Measurements from ENCODE around the gene NAT14. TPM values are rescaled to one million over a fixed set of nuclear protein-coding genes. Genes with fewer than 3 reads are reported as not detected.
"Not testable (repeated sequence)": the region's sequence is repeated elsewhere in the genome, so short reads cannot be mapped to it uniquely, and the experiment has no call there.

The NAT14 gene
- total RNA-seq, 2 experiments from 2014 or later: 11.7 TPM

DNA sequence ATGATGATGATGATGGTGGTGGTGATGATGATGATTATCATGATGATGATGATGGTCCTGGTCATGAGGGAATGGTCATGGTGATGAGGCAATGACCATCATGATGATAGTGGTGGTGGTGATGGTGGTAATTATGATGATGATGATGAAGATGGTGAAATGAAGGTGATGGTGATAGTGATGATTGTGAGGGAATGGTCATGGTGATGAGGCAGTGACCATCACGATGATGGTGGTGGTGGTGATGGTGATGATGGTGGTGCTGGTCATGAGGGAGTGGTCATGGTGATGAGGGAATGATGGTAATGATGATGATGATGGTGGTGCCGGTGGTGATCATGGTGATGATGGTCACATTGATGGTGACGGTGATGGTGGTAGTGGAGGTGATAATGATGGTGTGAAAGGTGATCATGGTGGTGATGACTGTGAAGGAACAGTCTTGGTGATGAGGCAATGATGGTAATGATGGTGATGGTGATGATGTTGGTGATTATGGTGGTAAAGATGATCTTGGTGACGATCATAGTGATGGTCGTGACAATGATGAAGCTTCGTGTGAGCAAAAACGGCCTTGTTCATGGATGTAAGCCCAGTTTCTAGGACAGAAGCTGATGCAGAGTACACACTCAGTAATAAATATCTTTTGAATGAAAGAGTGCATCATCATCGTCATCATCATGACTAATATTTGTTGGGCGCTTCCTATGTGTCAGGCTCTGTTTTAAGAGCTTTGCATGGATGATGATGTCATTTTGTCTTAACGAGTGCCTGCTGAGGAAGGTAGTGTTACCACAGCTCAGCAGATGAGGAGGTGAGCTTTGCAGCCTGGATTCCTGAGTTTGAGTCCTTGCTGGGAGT lies 34.7 kb downstream of the NAT14 start:
- Mint-ChIP-seq H3K9me3 (no peaks in the 10 kb centered on the region), H3K4me3 (no peak overlapping the region), H3K27ac (no peak overlapping the region), H3K4me1 (peaks cover 3% of the 10 kb centered on the region), H3K27me3 (no peaks in the 10 kb centered on the region), H3K36me3 (ENCODE audit: low read depth) (no peaks in the 10 kb centered on the region)
- CTCF ChIA-PET: interaction anchor here (1.0 kb wide), 1 partner anchor 98 kb away, joined by 4 read pairs; no protein-coding TSS in a partner anchor
- no peak for DNase-seq
- POLR2A ChIA-PET: no interaction called here

DNA sequence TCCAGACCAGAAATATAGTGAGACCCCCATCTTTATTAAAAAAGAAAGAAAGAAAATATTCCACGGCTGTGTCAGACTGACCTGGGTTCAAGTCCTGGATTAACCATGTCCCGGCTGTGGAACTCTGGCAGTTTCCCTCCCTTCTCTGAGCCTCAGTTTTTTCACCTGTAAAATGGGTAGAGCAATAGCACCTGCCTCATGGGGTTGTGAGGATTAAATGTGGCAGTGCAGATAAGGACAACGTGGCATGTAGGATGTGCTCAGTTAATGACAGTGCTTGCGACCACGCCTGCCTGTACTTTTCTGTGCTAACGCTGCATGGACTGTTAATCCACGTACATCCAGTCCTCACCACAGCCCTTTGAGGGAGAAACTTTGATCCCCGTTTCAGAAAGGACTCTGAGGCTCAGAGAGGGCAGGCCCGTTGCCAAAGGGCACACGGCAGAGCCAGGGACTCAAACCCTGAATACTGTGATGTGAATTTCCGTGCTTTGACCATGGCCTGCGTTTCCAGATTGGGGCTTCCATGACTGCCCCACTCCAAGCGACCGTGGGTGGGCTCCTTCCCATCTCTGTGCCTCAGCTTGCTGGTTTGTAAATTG lies 35.8 kb downstream of the NAT14 start:
- no peak for DNase-seq
- ChIA-PET CTCF (no interaction called here), POLR2A (no interaction called here)
- Mint-ChIP-seq H3K9me3 (no peaks in the 10 kb centered on the region), H3K27me3 (no peaks in the 10 kb centered on the region), H3K36me3 (ENCODE audit: low read depth) (no peaks in the 10 kb centered on the region), H3K4me3 (no peak overlapping the region), H3K27ac (no peak overlapping the region), H3K4me1 (peaks cover 3% of the 10 kb centered on the region)

DNA sequence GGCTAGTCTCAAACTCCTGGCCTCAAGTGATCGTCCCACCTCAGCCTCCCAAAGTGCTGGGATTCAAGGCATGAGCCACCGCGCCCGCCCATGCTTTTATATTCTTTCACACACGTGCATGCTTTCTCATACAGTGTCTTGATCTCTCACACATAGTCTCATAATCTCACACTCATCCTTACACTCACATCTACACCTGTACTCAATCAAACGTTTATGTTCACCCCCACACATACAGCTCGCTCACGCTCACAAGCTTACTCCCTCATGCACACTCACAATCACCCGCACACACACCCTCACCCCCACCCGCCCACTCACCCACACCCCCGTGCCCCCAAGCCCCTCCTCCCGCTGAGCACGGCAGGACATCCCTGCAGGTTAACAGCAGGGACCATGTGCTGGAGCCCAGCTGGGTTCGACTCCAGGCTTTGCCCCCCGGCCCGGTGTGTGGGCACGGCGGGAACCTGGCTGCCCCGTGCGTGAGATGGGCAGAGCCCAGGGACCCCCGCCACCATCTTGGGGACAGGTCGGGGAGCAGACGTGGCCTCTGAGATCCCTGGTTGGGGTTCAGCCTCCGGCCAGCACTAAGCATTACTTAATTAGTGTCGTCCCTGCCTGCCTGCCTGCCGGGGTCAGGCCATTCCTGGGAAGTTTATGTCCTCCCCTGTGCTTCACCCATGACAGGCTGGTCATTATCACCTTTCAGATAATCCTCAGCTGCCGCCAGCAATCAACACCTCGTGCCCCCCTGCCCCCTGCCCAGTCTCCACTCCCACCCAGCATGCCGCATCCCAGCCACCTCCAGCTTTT lies 40.5 kb downstream of the NAT14 start:
- no peaks in the 10 kb centered on the region for H3K4me1 Mint-ChIP-seq
- CTCF ChIA-PET: interaction anchor here (1.5 kb wide), 1 partner anchor 14 kb away, joined by 3 read pairs; no protein-coding TSS in a partner anchor
- no peak for DNase-seq
- H3K4me3 Mint-ChIP-seq: no peak overlapping the region
- H3K27ac Mint-ChIP-seq: no peak overlapping the region
- H3K36me3 Mint-ChIP-seq (ENCODE audit: low read depth): no peaks in the 10 kb centered on the region
- H3K27me3 Mint-ChIP-seq: no peaks in the 10 kb centered on the region
- POLR2A ChIA-PET: no interaction called here
- no peaks in the 10 kb centered on the region for H3K9me3 Mint-ChIP-seq

DNA sequence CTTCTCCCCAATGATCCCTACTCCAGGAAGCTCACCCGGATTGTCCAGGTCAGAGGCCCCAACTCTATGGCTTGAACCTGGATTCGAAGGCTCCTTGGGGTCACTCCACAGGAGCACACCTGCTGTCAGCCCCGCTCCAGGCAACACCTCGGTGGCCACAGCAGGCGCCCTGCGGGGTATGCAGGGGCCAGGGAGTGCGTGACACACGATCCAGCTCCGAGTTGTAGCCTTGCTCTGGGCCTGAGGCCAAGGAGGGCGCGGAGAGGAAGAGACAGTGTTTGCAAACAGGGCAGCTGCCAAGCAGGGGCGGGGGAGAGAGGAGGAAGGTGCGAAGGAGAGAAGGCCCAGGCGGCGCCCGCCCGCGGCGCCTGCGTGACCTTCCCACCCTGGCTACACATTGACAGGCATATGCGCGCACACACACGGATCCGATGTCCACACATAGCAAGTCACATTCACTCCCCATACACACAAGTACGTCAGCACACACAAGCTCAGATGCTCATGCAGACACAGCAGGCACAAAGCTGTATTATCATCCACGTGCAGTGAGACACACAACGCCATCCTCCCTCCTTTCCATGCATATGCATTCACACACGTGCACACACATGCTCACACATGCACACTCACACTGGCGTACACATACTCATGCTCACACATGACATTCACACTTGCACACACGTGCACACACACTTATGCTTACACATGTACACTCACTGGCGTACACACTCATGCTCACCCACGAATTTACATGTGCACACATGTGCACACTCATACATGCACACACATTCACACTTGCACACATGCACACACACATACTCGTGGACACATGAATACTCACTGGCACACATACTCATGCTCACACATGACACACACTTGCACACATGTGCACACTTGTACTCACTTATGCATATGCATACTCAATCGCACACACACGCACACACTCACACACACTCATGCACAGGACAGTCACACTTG lies 41.5 kb downstream of the NAT14 start:
- DNase-seq: no peak
- no peaks in the 10 kb centered on the region for H3K36me3 Mint-ChIP-seq (ENCODE audit: low read depth)
- H3K27ac Mint-ChIP-seq: no peak overlapping the region
- no peak overlapping the region for H3K4me3 Mint-ChIP-seq
- H3K4me1 Mint-ChIP-seq: no peaks in the 10 kb centered on the region
- H3K27me3 Mint-ChIP-seq: no peaks in the 10 kb centered on the region
- CTCF ChIA-PET: interaction anchor here (1.5 kb wide), 1 partner anchor 15 kb away, joined by 3 read pairs; no protein-coding TSS in a partner anchor
- POLR2A ChIA-PET: no interaction called here
- no peaks in the 10 kb centered on the region for H3K9me3 Mint-ChIP-seq

DNA sequence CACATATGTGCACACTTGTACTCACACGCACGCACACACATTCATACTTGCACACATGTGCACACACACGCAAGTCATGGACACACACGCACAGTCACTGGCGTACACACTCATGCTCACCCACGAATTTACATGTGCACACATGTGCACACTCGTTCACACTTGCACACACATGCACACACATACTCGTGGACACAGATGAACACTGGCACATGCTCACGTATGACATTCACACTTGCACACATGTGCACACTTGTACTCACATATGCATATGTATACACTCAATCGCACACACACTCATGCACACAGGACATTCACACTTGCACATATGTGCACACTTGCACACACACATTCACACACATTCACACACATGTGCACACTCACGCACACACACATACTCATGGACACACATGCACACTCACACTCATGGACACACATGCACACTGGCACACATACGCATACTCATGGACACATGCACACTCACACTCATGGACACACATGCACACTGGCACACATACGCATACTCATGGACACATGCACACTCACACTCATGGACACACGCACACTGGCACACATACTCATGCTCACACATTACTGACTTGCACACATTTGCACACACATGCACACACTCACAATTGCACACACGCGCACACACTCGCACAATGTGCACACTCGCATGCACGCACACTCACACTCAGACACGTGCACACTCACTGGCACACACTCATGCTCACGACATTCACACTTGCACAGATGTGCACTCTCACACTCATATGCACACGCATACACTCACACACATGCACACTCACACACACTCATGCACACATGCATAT lies 42.4 kb downstream of the NAT14 start:
- Mint-ChIP-seq H3K27me3 (no peaks in the 10 kb centered on the region), H3K9me3 (no peaks in the 10 kb centered on the region), H3K4me1 (no peaks in the 10 kb centered on the region), H3K27ac (no peak overlapping the region), H3K4me3 (no peak overlapping the region), H3K36me3 (ENCODE audit: low read depth) (no peaks in the 10 kb centered on the region)
- ChIA-PET CTCF (no interaction called here), POLR2A (no interaction called here)
- no peak for DNase-seq

DNA sequence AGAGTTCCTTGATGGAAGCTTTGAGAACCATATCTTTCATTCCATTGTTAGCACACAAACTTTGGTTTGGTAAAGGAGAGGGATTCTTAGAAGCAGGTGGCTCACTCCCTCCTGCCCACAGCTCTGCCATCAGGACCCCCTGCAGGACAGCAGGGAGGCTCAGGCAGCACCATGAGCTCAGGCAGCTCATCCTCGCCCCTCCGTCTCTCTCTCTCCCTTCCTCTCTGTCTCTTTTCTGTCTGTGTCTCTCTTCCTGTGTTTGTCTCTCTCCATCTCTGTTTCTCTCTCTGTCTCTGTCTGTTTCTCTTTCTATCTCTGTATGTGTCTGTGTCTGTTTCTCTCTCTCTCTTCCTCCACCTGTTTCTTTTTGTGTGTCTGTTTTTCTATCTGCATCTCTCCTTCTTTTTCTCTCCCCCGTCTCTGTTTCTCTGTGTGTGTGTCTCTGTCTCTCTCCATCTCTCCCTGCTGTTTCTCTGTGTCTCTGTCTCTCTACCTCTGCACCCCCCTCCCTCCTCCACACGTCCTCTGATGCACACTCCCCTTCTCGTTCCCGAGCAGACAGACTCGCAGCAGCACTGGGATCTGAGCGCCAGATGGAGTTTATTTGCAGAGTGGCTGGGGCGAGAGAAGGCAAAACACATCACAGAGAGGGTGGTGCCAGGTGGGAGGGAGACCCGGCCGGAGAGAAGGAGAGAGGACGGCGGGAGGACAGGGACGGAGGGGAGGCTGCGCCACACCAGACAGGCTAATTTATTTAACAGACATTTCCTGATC lies 43.2 kb downstream of the NAT14 start:
- H3K27ac Mint-ChIP-seq: no peak overlapping the region
- ChIA-PET CTCF (interaction anchor here (1.3 kb wide), 1 partner anchor 104 kb away, joined by 4 read pairs; no protein-coding TSS in a partner anchor), POLR2A (no interaction called here)
- no peak overlapping the region for H3K4me3 Mint-ChIP-seq
- H3K27me3 Mint-ChIP-seq: no peaks in the 10 kb centered on the region
- DNase-seq: no peak
- H3K9me3 Mint-ChIP-seq: no peaks in the 10 kb centered on the region
- H3K4me1 Mint-ChIP-seq: no peaks in the 10 kb centered on the region
- no peaks in the 10 kb centered on the region for H3K36me3 Mint-ChIP-seq (ENCODE audit: low read depth)

DNA sequence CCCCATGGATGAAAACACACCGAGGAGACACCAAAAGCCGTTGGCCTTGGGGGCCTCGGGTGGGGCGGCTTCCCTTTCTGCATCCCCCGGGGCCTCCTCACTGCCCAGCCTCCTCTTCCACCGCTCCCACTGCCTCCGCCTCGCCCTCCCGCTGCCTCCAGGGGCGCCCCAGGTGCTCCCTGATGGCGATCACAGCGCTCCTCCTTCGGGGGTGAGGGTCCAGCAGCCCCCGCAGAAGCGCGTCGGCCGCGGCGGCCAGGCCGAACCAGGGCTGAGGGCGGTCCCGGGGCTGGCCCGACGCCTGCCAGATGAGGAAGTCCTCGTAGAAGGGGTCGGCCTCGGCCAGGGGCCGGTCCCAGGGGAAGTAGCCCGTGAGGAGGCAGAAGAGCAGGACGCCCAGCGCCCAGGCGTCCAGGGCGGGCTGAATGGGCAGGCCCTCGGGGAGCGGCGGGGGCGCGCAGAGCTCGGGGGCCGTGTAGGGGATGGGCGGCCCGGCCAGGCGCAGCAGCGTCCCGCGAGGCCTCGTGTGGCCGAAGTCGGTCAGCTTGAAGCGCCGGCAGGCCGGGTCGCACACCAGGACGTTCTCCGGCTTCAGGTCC lies 44.7 kb downstream of the NAT14 start:
- Mint-ChIP-seq H3K27ac (no peak overlapping the region), H3K27me3 (no peaks in the 10 kb centered on the region)
- CTCF ChIA-PET: interaction anchor here (1.3 kb wide), 1 partner anchor 103 kb away, joined by 4 read pairs; no protein-coding TSS in a partner anchor

DNA sequence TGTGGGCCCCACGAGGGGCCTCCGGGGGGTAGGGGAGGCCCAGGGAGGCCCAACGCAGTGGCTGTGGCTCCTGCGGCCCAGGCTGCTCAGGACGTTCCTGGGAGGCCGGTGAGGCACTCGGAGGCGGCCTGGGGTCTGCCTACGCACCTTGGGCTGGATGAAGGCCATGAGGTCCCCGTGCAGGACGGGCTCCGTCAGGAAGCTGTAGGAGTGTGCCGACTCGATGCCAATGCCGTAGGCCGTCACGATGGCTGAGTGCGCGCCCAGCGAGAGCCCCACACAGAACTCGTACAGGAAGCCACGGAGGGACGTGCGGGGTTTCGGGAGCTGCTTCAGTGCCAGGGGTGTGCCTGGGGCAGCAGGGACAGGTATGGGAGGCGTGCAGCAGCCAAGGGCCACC lies 46.0 kb downstream of the NAT14 start:
- CTCF ChIA-PET: no interaction called here
- no peak overlapping the region for H3K27ac Mint-ChIP-seq
- no peak for DNase-seq
- H3K9me3 Mint-ChIP-seq: no peaks in the 10 kb centered on the region
- POLR2A ChIA-PET: no interaction called here
- H3K27me3 Mint-ChIP-seq: no peaks in the 10 kb centered on the region
- no peaks in the 10 kb centered on the region for H3K36me3 Mint-ChIP-seq (ENCODE audit: low read depth)
- no peak overlapping the region for H3K4me3 Mint-ChIP-seq
- no peaks in the 10 kb centered on the region for H3K4me1 Mint-ChIP-seq

More for the DNA sequence above, 44.7 kb downstream of the NAT14 start:
- DNase-seq: no peak
- POLR2A ChIA-PET: no interaction called here
- no peak overlapping the region for H3K4me3 Mint-ChIP-seq
- H3K9me3 Mint-ChIP-seq: no peaks in the 10 kb centered on the region
- no peaks in the 10 kb centered on the region for H3K4me1 Mint-ChIP-seq
- H3K36me3 Mint-ChIP-seq (ENCODE audit: low read depth): no peaks in the 10 kb centered on the region

DNA sequence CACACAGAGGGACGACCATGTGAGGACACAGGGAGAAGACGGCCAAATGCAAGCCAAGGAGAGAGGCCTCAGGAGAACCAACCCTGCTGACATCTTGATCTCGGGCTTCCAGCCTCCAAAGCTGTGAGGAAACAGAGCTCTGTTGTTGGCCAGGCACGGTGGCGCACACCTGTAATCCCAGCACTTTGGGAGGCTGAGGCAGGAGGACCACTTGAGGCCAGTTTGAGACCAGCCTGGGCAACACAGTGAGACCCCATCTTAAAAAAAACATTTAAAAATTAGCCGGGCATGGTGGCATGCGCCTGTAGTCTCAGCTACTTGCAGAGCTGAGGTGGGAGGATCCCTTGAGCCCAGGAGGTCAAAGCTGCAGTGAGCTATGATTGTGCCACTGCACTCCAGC lies 49.3 kb downstream of the NAT14 start:
- H3K4me1 Mint-ChIP-seq; H3K27me3 Mint-ChIP-seq; POLR2A ChIA-PET; DNase-seq; H3K27ac Mint-ChIP-seq; H3K4me3 Mint-ChIP-seq; H3K36me3 Mint-ChIP-seq (ENCODE audit: low read depth); H3K9me3 Mint-ChIP-seq: not testable (repeated sequence)
- CTCF ChIA-PET: interaction anchor here (0.6 to 1.1 kb wide), 3 partner anchors 36 to 1922 kb away, joined by 3 to 4 read pairs (median 3); partner anchors contain the start of genes VN1R1 and ZNF579

DNA sequence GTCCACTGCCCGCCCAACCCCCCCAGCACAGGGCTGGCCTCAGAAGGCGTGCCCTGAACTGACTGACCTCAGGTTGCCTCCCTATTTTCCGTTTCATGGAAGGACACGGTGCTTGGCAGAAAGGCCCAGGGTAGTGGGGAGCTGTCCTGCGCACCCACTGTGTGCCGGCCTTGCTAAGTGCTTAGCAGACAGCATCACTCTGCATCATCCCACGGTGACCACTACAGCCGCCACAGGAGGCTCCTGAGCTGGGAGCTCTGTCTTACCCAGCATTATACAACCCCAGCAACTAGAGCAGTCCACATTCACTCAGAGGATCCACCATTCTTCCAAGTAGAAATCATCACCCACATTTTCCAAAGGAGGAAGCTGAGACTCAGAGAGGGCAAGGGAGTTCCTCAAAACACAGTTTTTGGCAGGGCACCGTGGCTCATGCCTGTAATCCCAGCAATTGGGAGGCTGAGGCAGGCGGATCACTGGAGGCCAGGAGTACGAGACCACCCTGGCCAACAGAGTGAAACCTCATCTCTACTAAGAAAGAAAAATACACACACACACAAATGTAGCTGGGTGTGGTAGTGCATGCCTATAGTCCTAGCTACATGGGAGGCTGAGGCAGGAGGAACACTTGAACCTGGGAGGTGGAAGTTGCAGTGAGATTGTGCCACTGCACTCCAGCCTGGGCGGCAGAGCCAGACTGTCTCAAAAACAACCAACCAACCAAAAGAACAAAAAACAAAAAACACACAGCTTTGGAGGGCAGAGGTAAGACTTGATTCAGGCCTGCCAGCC lies 50.4 kb downstream of the NAT14 start:
- ChIA-PET CTCF (interaction anchor here (0.8 kb wide), 2 partner anchors 18 to 119 kb away, joined by 3 read pairs; no protein-coding TSS in a partner anchor), POLR2A (no interaction called here)
- H3K27me3 Mint-ChIP-seq: no peaks in the 10 kb centered on the region
- no peak overlapping the region for H3K27ac Mint-ChIP-seq
- no peaks in the 10 kb centered on the region for H3K9me3 Mint-ChIP-seq
- no peaks in the 10 kb centered on the region for H3K36me3 Mint-ChIP-seq (ENCODE audit: low read depth)
- H3K4me1 Mint-ChIP-seq: no peaks in the 10 kb centered on the region
- H3K4me3 Mint-ChIP-seq: no peak overlapping the region
- no peak for DNase-seq

Measured in activated CD4-positive, alpha-beta T cell treated with anti-CD3 and anti-CD28 coated beads, Interleukin-2, amount 10 ng/mL, durations not matched to agents 7 days and 5 days (primary cell).